ENCODE data around the gene MATN1.
"Not testable (repeated sequence)": the region's sequence is repeated elsewhere in the genome, so short reads cannot be mapped to it uniquely, and the experiment has no call there.

MATN1 gene, protein sequence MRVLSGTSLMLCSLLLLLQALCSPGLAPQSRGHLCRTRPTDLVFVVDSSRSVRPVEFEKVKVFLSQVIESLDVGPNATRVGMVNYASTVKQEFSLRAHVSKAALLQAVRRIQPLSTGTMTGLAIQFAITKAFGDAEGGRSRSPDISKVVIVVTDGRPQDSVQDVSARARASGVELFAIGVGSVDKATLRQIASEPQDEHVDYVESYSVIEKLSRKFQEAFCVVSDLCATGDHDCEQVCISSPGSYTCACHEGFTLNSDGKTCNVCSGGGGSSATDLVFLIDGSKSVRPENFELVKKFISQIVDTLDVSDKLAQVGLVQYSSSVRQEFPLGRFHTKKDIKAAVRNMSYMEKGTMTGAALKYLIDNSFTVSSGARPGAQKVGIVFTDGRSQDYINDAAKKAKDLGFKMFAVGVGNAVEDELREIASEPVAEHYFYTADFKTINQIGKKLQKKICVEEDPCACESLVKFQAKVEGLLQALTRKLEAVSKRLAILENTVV

DNA sequence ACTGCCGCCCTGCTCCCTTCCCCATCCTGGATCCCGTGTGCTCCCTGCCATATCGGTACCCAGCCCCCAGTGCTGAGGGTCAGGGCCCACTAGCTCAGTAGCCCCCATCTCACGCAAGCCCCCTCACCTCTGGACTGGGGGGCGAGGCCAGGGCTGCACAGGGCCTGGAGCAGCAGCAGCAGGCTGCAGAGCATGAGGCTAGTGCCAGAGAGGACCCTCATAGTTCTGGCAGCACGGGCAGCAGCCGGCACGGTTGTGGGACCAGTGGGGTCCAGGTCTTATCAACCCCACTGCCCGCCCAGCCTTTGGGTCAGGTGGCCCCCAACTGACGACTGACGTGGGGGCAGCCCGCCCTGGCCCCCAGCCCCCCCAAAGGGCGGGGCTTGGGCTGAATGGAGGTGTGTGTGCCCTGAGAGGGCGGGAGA is at the start of gene MATN1:
MATN1 (minus strand) TSS at position 255 of the 425 bp plus-strand sequence; CDS start at position 221, 34 bp downstream.
- no peak for DNase-seq (ENCODE audit: low spot score)

DNA sequence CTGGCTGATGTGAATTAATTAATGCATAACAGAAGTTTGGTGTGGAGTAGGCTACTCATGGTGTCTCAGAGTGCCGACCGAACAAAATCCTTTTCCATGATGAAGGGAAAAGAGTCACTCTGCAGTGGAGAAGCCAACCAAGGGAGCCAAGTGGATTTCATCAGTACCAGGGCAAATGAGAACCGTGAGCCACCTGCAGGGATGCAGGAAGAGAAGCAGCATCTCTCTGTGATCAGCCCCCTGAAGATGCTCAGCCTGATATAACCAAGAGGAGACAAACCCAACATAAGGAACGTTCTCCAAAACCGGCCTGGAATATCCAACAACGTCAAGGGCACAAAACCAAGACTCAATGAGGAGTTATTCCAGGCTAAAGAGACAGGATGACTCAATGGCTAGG is 47.6 kb upstream of the MATN1 start:
- DNase-seq (ENCODE audit: low spot score) = no peak

DNA sequence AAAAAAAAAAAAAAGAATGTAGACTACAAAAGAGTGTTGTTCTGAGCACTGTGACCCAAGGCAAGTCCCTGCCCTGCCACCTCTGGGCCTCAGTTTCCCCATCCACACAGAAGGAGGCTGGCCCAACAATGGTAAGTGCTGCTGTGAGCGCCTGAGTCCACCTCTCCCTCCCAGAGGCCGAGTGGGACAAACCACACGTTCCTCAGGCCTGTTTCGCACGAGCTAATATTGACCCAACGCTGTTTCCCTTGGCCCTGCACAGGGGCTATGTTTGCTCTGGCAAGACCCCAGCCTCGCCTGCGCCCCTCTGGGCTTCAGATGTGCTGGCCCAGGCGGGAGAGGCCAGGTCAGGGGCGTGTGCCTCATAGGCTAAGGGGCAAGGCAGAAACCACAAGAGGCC is 46.8 kb upstream of the MATN1 start:
- no peak for DNase-seq (ENCODE audit: low spot score)

DNA sequence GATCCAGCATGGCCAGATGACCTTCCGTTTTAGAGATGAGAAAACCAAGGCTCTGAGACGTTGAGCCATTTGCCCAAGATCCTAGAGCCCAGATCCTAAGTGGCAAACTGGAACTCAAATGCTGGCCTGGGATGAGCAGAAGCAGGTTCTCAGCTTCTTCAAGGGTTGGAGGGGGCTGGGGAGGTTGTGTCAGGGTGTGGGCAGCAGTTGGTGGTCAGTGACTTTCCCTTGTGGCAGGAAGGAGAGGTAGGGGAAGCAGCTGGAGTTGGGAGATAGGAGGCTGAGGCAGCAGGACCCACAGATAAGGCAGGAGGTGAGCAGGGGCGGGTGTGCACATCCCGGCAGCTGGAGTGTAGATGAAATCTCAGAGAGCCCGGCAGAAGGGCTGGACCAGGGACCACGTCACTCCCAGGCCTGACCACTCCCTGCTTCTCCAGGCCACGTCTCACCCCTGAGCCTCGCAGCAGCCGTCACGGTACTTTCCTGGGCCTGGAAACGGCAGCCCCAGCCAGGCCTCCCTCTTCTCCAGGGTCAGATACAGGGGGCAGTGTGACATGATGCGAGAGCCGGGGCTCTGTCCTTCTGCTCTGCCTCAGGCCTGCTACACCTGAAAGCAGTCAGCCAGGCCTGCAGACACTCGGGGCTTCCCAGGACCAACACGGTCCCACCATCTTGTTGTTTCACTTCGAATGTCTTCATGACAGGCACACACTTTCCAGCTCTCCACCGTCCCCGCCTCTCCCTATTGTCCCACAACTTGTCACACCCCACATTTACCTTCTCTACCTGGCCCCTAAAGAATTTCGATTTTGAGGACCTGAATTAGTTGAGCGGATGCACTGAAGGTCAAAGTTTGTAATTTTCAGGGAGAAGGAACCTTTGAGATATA is 45.7 kb upstream of the MATN1 start:
- no peak for DNase-seq (ENCODE audit: low spot score)

DNA sequence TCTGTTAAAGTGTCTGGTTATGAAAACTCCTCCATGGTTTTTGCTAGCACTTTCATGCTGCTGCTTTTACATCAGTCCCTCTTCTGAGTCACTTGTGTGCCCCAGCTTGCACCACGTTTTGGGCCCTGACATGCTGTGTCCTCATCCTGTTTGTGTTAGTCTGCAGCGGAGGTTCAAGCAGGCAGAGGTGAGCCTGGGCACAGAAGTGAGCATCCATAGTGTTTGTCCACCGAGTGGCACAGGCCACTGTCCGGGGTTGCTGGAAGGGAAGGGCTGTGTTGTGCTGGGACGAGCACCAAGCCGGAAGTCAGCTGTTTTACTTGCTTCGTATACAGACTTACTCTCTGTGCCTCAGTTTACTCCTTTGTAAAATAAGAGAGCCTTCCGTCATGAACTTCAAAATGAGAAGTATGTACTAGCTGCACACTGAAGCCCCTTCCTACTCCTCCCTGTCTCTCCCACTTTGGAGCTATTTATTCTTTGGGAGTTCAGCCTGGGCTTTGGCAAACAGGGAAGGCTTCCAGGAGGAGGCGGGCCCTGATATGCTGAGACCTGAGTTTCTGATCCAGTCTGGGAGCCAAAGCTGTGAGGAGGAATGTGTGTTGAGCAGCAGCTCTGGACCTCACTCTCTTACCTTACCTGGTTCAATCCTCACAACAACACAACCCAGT is 44.9 kb upstream of the MATN1 start:
- no peak for DNase-seq (ENCODE audit: low spot score)

DNA sequence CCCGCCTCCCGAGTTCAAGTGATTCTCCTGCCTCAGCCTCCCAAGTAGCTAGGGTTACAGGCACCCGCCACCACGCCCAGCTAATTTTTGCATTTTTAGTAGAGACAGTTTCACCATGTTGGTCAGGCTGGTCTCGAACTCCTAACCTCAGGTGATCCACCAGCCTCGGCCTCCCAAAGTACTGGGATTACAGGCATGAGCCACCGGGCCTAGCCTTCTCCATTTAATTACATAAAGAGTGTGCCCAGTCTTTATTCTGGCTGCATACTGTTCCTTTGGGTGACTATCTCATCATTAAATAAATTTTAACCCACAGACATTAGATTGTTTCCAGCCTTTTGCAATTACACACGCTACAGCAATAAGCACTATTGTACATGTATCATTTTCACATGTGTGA is 43.6 kb upstream of the MATN1 start:
- not testable (repeated sequence) for DNase-seq (ENCODE audit: low spot score)

DNA sequence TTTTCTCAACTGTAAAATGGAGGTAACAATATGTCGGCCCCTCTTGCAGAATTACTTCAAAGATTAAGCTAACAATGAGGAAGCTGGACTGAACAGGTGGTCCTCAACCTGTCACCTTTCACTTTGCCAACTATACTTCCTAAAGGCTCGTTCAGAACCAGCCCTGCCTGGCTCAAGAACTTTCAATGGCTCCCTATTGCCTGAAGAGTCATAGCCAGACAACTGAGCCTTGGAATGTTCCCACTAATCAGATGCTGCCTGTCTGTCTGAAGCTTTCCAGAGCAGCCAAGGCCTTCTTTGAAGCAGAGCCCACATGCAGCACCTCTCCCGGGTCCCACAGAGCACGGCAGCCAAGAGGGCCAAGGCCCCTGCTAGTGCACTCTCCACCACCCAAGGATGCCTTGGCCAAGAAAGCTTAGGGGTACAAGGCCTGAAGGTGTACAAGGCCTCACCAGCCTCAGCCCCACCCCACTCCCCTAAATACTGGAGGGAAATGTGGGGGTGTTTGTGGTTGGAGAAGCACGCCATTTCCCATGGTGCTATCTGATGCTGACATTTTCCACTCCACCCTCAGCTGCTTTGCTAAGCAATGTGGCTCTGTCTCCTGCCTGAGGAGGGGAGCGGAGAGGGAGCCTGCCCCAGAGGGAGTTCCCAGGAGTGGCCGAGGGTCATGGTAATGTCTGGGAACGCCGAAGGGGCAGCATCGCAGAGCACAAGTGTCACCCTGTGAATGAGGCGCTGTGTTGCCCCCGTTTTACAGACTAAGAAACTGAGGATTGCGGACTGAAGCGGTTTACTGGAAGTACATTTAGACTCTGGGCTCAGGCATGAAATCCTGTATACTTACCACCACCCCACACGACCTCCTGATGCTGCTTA is 42.4 kb upstream of the MATN1 start:
- DNase-seq (ENCODE audit: low spot score) = no peak

DNA sequence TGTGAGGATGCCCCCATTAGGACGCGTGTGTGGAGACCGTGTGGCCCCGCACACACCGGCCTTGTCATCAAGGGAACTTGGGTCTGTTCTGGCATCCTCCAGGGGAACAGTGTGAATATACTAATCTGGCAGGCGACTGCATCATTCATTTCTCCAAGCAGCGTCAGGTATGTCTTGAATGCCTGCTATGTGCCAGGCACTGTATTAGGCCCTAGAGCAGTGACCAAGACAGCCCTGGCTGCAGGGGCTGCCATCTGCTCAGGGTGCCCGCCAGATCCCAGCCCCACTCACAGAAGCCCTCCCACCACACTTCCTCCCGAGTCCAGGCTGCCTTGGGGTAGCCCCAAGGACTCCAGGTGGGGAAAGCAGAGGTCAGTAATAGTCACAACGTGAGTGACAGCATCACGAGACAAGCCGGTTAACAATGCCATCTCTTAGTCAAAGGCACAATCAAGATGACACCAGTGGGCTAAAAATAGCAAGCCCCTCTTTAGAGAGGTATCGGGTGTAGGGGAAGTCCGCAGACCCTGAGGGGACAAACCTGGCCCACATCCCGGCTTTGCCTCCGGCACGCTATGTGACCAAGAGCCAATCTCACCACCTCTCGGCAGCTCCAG is 41.7 kb upstream of the MATN1 start:
- no peak for DNase-seq (ENCODE audit: low spot score)

DNA sequence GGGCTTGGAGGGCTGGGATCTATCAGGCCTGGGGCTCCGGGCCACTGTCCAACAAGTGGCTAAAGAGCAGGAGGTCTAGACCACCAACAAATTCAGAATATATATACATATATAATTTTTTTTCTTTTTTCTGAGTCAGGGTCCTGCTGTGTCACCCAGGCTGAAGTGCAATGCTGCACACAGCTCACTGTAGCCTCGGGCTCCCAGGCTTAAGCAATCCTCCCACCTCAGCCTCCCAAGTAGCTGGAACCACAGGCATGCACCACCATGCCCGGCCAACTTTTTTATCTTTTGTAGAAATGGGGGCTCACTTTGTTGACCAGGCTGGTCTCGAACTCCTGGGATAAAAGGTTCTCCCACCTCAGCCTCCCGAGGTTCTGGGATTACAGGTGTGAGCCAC is 41.0 kb upstream of the MATN1 start:
- no peak for DNase-seq (ENCODE audit: low spot score)

DNA sequence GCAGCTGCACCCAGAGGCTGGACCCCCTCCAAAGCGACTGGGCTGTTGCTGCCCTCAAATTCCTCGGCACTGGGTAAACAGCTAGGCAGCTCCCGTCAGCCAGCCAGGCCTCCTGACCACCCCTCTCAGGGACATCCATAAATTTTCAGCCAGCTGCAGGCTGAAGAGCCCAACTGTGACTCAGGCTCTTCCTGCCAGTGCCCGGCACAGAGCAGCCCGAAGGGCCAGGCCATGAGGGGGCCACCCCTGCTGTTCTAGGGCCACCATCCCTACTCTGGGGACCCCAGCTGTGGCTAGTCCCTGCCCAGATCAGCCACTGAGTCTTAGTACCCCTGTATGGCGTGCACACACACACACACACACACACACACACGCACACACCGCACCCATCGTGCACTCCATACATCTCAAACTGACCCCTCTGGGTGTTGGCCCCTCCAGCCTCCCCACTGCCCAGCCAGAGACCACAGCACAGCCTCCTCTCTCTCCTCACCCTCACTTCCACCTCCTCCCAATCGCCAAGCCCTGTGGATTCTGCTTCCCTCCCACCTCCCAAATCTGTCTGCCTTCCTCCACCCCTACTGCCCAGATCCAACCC is 40.4 kb upstream of the MATN1 start:
- no peak for DNase-seq (ENCODE audit: low spot score)

DNA sequence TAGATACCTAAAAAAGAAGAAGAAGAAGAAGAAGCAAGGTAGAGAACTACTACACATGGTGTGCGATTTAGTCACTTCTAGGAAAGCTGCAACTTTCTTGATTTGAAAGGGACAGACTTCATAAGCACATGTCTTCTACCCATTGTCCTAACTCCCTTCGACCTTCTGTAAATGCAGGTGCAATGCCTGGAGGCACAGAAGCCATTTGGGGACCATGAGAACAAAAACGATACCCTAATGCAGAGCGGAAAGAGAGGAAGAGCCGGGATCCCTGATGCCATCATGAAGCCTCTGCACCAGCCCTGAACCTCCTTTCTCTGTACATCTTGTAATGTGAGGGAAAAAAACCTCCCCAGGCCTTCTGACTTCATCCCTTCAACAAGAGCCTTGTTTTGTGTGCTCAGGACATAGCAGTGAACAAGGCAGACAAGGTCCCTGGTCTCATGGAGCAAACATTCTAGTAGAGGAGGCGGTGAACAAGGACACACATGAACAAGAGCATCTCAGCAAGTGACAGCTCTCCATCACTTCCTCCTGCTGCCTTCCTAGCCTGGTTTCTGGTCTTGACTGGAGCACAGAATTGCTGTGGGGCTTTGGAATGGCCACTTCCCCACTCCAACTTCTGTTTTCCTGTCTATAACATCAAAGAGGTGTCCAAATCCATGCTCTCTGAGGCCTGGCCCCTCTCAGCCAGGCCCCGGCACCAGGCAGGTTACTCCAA is 39.7 kb upstream of the MATN1 start:
- no peak for DNase-seq (ENCODE audit: low spot score)

DNA sequence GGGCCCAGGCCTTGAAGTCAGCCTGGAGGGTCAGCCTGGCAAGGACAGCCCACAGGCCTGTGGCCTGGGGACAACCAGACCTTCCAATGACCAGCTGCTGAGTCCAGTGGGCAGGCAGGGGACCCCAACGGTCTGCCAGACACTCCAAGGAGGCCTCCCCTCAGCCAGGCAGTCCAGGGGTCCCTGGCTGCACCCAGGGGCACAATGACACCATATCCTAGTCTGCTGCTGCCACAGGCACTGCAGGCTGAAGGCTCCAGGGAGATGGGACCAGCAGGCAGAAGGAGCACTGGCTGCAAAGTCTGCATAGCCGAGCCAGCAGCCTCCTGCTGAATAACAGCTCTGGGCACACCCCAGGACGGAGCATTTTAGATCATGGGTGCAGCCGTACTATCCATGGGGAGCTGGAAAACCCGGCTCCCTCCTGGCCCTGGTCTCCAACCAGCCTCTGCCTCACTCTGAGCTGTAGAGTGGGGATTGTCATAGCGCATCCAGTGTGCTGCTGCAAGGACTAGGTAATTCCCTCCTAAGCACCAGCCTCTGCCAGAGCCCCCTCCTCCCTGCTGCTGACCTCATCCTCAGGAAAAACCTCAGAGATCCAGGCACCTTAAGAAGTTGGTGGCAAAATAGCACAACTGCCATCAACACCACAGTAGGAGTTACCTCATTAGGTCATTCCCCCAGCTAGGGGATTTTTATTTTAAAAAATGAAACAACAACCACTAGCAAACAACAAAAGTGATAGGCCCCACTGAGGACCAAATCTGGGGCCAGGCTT is 39.0 kb upstream of the MATN1 start:
- DNase-seq (ENCODE audit: low spot score) = no peak

DNA sequence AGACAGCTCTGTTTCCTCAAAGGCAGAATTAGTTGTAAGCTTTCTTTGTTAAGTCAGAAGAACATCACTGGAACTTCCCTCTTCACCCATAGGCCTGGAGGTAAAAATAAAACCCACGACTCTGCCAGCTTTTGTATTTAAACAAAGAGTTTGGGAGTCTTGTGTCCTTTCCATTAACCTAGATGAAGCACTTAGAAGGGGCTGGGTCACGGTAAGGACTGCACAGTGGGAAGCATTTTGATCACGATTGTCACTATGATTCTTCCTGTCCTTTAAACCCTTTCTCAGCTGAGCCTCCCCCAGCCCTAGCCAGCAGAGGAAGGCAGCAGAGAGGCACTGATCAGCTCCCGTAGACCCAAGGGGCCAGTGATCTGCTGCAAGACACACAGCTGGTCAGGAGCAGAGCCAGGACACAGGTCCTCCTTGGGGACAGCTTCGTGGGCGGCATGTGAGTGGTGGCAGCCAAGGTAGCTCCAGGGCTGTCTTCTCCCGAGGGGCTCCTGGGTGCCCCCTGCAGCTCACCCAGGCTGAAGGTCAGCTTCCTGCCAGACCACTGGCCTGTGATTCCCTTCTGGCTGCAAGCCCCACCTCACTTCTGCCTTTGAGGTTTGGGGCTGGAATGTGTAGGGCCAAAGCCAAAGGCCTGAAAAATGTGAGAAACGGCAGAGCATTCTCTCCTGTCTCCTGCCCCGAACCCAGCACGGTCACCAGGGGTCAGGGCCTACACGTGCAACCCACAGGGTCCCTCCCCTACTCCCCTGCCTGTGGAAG is 38.2 kb upstream of the MATN1 start:
- no peak for DNase-seq (ENCODE audit: low spot score)

DNA sequence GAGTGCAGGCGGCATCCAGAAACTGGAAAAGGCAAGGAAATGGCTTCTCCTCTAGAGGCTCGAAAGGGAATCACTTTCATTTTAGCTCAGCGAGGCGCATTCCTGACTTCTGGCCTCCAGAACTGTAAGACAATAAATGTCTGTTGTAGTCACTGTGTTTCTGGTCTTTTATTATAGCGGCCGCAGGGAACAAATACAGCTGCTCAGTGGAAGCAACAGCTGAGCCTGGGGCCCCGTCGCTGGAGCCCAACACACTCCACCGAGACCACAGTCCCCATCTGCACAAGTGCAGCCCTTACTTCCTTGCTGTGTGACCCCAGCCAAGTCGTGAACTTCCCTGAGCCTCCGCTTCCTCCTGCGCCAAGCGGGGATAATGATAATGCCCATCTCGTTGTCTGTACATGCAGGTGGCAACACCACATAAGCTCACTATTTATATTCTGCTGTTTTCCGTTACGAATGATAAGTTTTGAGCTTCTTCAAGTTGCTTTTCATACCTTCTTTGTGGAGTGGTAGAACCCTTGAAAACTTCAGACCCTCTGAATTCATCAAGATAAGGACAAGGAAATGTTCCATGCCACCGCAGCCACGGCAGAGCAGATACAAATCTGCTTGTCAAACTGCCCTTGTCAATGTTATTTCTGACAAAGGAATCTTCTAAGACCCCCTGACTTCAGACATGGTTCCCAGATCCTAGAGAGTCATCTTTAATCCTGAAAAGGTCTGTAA is 37.4 kb upstream of the MATN1 start:
- DNase-seq (ENCODE audit: low spot score) = no peak

DNA sequence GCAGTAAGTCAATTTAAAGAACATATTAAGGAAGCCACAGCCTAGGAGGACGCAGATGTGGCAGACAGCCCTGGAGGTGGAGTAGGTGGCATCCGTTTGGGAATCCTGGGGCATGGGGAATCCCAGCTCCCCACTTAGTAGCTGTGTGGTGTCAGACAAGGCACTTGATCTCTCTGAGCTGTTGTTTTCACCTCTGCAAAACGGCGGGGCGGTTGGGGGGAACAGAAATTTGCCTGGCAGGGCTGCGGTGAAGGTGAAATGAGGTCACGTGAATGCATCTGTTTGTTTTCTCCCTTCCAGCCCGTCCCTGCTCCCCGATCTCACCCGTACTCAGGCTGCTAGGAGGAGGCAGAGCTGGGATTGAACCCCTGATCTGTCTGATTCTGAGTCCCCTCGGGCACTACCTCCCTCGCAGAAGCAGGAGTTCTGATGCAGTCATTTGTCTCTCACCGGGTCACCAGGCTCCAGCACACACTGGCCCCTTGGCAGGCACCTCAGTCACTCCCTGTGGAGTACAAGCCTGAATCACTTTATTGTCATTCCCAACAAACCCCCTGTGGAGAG is 36.4 kb upstream of the MATN1 start:
- no peak for DNase-seq (ENCODE audit: low spot score)

DNA sequence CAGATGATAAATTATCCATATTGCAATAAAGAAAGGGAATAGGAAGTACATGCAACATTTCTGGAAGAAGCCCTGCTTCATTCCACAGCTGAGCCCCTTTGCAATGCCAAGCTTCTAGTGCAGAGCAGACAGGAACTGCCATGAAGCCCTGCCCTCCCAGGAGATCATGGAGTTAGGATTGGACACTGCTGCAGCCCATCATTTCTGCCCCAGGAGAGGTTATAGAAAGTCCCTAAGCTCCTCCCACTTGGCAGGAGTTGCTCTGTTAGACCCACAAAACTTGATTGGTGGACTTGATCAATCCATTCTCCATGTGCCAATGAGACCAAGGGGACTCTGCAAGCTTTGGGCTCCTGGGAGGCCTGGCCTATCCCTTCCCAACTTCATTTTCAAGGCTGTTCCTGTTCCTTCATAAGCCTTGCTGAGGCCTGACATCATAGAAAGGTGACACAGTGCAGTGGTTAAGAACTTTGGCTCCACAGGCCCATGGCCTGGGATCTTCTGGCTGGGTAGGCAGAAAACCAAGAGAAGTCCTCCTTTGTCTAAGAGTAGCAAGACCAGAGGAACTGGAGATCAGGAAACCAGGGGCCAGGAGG is 35.5 kb upstream of the MATN1 start:
- DNase-seq (ENCODE audit: low spot score) = no peak
